ENCODE data around the gene SNAP29.
A peak's percentile ranks its signal among the peaks of the same experiment; 100 is the strongest.
"Not testable (repeated sequence)": the region's sequence is repeated elsewhere in the genome, so short reads cannot be mapped to it uniquely, and the experiment has no call there.

SNAP29 gene

DNA sequence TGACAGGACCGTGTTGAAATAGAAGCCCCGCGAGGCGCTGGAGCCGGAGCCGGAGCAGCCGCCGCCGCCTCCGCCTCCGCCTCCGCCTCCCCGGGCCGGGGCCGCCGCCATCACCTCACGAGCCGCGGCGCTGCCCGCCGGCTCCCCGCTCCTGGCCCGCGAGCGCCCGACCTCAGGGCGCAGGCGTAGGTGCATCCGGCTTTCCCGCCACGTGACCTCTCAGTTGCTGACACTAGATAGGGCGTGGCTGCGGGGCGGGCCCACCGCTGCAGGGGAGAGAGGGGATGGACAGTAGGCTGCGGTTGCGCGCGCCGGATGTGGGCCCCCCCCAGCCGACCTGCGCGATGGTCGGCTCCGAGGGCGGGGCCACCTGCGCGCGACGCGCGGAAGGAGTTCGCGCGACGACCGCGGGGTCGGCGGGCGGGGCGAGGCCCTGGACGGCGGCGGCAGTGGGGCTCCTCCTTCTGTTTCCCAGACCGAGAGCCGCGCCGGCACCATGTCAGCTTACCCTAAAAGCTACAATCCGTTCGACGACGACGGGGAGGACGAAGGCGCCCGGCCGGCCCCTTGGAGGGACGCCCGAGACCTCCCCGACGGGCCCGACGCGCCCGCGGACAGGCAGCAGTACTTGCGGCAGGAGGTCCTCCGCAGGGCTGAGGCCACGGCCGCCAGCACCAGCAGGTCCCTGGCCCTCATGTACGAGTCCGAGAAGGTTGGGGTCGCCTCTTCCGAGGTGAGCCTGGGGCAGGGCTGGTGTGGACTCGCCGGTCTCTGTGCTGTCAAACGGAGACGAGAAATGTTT is at the start of gene SNAP29, which contains the start of gene PI4KA:
SNAP29 (plus strand) TSS at position 393 of the 802 bp plus-strand sequence; CDS start at position 497, 104 bp downstream.
PI4KA (minus strand) TSS at position 197 of the 802 bp plus-strand sequence; CDS start at position 111, 86 bp downstream.
- peak; percentile 99 for DNase-seq

DNA sequence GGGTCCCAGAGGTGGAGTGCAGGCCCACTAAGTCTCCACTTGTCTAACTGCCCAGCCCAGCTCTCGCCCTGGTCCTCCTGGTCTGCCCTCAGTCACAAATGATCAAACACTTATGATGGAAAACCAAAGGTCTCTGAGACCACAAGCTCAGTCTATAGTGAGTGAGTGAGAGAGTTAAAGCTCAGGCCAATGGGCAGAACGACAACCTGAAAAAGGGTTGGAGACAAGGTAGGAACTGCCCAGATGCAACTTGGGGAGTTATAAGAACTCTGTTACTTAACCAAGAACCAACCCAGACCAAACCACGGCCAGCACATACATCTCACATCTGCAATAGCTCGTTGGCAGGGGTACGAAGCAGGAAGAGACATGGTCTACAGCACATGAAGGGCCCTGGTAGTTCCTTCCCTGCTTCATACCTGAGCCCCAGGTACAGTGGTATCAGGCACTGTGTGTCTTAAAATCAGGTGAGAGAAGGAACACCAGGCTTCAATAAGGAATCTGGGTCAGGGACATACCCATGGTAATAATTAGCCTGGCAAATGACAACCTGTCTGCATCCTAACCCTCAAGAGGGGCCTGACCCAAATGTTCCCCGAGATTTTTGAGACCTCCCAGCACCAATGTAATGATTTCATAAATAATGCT is 49.1 kb upstream of the SNAP29 start:
- no peak for DNase-seq

DNA sequence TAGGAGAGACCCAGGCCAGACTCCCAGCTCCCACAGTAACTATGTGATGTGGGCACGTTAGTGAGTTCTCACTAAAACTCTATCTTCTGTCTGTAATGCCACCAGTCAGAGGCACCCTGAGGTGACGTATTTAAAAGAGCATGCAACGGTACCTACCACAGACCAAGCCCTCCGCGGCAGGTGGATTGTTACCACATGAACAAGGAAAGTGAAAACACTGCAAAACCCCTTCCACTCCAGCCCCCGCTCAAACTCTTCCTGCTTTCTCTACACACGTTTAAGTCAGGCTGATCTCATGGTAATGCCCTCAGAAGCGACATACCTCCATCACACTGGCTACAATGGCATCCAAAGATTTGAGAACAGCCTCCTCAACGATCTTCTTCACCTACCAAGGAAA is 48.2 kb upstream of the SNAP29 start:
- DNase-seq = no peak

DNA sequence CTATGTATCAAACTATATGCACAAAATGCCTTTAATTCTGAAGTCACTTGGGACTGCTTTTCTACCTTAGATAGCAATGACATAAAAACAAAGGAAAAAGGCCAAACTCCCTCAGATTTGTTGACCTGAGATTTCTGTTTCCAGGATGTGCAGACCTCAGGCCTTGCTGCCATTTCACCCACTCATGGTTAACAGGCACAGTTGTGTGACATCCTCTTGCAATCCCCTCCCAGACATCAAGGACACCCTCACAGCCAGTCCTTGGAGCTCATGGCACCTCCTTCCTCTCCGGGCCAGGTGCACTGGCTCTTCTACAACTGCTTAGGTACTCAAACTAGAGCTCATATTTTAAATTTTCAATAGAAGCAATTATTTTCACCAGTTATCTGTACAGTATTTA is 47.6 kb upstream of the SNAP29 start:
- DNase-seq = no peak

DNA sequence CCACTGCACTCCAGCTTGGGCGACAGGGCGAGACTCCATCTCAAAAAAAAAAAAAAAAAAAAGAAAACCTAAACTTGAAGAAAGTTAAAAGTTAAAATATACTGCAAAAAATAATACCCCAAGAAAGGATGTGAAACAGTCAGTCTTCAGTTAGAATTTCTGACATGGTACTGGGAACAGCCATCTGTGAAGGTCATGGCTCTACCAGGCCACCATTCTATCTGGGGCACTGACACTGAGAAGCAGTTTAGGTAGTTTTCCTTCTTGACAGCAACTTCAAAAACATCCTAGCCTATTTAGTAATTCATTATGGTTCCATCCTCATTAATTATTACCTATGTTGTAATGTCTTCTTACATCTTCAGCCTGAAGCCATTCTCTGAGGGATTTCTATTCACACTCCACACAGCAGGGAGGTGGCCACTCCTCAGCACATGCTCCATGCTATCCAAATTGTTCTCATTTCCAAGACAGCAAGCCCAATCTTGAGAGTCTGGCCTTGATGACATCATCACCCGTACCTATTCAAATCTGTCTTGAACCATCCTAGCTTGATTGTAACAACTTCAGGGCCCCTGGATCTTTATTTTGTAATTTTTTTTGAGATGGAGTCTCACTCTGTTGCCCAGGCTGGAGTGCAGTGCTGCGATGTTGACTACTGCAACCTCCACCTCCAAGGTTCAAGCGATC is 46.7 kb upstream of the SNAP29 start:
- no peak for DNase-seq

DNA sequence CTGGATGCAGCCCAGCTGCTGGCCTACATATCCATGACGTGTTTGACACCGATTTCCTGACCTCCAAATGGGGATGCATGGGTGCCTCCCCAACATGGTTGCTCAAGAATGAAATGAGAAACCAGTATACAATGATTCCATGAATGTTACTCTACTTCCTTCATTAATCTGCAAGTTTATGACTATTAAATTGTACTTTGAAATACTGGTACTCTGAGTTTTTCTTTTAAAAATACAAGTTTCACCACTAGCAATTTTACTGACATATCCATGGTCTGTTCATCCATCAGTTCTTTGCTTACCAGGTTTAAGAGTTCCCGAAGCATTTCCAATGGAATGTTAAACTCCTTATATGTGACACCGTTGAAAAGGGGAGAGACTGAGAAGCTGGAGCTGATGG is 45.8 kb upstream of the SNAP29 start:
- DNase-seq = no peak

DNA sequence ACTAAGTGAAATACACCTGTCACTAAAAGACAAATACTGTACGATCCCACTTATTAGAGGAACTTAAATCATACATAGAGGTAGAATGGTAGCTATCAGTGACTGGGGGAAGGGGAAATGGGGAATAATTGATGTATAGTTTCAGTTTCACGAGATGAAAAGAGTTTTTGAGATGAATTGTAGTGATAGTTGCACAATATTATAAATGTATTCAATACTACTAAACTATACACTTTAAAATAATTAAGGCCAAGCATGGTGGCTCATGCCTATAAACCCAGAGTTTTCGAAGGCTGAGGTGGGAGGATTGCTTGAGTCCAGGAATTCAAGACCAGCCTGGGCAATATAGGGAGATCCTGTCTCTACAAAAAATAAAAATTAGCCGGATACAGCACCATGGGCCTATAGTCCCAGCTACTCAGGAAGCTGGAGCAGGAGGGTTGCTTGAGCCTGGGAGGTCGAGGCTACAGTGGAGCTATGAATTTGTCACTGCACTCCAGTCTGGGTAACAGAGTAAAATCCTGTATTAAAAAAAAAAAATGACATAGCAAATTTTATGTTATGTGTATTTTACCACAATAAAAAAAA is 44.5 kb upstream of the SNAP29 start:
- DNase-seq = no peak

DNA sequence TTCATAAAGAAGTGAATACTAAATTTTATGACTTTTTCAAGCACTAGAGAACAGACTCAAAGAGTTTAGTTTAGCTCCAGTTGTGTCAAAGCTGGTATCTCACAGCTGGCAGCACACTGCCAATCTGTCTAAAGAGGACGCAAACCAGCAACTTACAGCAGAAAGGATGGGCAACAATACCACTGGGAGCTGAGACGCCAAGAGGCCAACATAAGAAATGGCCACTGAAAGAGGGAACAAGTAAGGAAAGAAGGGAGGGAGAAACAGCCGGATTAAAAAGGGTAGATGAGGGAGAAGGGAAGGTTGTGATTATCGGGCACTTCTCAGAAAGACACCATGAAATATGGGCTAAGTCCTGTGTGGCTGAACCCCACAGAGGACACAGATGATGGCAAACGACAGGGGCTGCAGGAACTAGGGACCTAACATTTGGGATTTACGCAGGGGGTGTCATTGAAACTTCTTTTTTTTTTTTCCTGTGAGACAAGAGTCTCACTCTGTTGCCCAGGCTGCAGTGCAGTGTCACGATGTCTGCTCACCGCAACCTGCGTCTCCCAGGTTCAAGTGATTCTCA is 43.2 kb upstream of the SNAP29 start:
- no peak for DNase-seq

DNA sequence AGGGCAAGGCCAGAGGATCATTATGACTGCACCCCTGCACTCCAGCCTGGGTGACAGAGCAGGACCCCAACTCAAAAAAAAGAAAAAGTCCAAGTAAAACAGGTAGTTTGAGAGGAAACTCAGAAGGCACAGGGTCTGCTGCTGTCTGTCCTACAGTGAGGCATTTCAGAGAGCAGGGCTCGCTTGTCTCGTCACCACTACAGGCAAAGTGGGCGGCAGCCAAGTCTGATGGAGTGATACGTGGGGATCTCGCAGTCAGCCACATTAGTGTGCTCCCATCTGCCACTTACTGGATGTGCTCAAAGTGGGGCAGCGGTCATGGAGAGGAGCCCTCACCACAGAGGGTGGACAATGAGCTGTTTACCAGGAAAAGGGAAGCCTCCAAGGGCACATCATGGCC is 42.2 kb upstream of the SNAP29 start:
- DNase-seq = no peak

DNA sequence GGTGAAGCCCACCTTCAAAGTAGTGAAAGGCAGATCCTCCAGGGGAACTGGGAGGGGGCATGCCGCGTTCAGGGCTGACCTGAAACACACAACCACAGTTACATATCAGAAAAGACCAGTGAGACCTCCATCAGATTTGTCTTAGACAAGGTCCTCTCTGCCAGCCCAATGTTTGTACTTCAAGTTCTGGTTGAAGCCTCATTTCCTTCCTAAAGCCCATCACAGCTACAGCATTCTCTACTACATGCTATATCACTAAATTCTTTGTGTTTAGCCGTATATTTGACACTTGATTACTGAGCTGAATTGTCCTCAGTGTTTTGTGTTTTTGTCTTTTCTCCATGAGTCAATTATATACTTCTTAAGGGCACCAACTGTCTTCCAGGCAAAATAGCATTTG is 40.3 kb upstream of the SNAP29 start:
- no peak for DNase-seq

DNA sequence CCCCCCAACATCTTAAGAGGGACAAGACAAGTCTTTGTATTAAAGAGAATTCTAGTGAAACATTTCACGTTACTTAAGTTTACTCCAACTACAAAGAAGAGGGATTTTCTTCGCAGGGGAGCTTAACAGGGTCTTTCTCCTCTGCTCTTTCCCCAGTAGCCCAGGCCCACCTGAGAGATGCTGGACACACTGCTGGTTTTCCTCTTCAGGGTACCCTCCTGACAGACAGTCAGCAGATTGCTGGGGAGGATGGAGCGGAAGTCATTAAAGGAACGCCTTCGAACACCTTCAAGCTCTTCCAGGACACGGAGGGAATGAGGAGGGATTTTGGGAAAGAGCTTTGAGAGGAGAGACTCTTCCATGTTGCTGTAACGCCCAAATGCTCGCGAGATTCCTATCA is 39.3 kb upstream of the SNAP29 start:
- no peak for DNase-seq

DNA sequence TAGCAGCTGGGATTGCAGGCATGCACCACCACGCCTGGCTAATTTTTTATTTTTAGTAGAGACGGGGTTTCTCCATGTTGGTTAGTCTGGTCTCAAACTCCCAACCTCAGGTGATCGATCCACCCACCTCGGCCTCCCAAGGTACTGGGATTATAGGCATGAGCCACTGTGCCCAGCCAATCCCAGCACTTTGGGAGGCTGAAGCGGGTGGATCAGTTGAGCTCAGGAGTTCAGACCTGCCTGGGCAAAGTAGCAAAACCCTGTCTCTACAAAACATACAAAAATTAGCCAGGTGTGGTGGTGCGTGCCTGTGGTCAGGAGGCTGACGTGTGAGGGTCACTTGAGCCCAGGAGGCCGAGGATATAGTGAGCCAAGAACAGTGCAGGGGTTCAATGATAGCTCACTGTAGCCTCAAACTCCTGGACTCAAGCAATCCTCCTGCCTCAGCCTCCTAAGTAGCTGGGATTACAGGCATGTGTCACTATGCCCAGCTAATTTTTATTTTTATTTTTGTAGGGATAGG is 37.0 kb upstream of the SNAP29 start:
- not testable (repeated sequence) for DNase-seq

DNA sequence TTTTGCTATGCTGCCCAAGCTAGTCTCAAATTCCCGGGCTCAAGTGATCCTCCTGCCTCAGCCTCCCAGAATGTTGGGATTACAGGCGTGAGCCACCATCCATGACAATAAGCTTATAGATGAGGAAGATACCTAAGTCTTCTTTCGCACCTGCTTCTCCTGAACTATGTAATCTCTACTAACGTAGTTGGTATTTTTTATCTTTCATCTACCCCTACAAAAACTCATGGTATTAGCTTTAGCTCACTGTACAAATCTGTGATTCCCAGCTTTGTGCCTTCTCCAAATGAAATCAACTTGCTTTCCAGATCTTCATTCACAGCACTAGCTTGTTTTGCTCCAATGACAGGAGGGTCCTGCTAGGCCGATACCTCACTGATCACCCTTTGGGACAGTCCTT is 36.6 kb upstream of the SNAP29 start:
- DNase-seq = no peak

DNA sequence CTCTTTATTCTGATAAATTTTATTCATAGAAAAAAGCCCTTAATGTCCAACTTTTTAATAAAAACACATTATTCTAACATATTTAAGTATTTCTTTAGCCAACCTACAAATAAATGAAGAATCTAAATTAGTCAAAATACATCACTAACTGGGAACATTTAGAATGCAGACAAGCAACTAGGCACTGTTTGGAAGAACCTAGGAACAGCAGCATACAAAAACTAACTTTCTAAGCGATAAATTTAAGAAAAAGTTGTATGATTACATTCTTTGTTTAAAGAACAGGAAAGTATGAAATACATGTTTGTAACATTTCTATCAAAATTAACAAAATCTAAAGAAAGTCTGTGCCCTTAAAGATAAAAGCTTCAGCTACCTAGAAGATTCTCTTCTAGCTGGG is 35.5 kb upstream of the SNAP29 start:
- DNase-seq = no peak

DNA sequence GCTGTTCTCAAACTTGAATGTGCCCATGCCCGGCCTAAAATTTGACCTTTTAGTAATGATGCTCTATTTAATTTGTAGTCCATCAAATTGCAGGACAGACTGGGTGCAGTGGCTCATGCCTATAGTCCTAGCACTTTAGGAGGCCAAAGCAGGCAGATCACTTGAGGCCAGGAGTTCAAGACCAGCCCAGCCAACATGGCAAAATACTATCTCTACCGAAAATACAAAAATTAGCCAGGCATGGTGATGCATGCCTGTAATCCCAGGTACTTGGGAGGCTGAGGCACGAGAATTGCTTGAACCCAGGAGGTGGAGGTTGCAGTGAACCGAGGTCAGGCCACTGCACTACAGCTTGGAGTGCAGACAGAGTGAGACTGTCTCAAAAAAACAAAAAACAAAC is 33.6 kb upstream of the SNAP29 start:
- DNase-seq = not testable (repeated sequence)

DNA sequence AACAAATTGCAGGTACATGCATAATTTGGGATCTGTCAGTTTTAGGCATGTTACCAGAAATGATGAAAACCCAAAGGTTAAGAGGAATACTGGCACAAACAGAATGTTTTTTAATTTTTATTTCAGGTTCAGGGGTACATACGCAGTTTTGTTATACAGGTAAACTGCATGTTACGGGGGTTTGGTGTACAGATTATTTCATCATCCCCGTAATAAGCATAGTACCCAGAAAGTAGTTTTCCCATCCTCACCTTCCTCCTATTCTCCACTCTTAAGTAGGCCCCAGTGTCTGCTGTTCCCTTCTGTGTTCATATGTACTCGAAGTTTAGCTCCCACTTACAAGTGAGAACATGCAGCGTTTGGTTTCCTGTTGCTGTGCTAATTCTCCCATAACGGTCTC is 33.2 kb upstream of the SNAP29 start:
- DNase-seq = no peak

DNA sequence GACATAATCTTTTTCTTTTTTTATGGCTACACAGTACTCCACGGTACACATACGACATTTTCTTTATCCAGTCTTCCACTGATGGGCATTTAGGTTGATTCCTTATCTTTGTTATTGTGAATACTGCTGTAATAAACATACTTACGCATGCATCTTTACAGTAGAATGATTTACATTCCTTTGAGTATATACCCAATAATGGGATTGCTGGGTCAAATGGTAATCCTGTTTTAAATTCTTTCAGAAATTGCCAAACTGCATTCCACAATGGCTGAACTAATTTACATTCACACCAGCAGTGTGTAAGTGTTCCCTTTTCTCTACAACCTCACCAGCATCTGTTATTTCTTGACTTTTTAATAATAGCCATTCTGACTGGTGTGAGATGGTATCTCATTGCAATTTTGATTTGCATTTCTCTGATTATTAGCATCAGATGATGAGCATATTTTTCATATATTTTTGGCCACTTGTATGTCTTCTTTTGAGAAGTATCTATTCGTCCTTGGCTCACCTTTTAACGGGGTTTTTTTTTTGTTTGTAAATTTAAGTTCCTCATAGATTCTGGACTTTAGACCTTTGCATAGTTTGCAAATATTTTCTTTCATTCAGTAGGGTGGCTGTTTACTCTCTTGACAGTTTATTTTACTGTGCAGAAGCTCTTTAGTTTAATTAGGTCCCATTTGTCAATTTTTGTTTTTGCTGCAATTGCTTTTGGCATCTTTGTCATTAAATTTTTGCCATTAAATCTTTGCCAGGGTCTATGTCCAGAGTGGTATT is 32.2 kb upstream of the SNAP29 start:
- DNase-seq = not testable (repeated sequence)

DNA sequence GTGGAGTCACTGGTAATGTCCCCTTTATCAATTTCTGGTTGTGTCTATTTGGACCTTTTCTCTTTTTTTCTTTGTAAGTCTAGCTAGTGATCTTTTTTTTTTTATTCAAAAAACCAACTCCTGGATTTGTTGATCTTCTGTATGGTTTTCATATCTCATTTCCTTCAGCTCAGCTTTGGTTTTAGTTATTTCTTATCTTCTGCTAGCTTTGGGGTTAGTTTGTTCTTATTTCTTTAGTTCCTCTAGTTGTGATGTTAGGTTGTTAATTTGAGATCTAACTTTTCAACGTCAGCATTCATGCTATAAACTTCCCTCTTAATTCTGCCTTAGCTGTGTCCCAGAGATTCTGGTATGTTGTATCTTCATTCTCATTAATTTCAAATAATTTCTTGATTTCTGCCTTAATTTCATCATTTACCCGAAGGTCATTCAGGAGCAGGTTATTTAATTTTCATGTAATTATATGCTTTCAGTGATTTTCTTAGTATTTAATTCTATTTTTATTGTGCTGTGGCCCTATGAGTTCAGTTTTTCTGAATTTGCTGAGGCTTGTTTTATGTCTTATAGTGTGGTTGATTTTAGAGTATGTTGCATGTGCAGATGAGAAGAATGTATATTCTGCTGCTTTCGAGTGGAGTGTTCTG is 29.2 kb upstream of the SNAP29 start:
- DNase-seq = no peak

DNA sequence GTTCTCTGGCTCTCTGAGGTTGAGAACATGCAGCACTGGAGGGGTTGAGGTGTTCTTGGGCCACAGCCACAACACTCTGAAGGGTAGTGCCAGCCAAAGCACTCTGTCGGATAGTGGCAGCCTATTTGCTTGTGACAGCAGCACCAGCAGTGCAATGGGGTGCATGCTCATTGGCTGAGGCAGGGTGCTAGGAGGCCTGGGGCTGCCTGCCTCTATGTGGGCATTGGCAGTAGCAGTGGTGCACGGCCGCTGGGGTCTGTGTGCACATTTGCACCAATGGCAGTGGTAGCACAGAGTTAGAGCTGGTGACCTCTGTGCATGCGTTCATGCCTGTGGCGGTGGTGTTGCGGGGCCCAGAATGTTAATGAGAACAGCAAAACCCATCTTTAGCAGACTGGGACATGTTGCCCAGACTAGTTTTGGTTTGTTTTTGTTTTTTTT is 25.6 kb upstream of the SNAP29 start:
- no peak for DNase-seq

DNA sequence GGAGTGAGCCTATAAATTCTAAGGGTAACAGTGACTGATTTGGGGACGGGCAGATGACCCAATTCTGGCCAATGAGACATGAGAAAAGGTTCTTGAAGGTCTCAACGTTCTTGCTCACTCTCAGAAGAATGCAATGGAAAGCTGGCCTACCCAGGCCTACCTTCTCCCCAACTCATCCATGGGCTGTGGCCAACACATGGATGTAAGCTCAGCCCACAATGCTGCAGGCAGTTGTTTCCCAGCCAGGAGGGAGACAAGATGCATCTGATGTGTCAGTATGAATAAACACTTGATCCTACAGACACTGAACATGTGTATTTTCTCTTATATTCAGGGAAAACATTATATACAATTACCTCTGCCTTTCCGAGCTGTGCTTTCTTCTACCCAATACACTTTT is 24.6 kb upstream of the SNAP29 start:
- no peak for DNase-seq

DNA sequence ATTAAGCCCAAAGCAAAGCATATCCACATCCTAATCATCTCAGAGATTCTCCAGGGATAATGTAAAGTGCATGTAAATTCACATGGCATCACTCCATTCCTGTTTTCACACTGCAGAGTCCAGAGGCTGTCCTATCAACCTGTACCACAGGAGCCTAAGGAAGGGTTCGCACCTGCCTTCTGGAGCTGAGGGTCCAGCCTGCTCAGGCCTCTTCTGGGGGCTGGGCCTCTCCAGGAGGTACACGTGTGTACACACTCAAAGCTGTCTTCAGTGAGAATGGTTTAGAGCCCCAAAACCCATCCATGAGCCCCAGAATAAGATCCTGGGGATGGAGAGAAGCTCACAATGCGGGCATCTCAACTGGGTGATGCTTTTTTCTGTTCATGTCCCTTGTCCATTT is 24.1 kb upstream of the SNAP29 start:
- no peak for DNase-seq
